Liver (tissue), 5 donors: ENCODE data around the gene PTCD3. TPM values are rescaled to one million over a fixed set of nuclear protein-coding genes. Genes with fewer than 3 reads are reported as not detected.
A peak's percentile ranks its signal among the peaks of the same experiment; 100 is the strongest.

ENCODE experiments used
- polyA plus RNA-seq, 2 donors: library from polyadenylated mRNA; stranded (reverse) in 1 of 2; unstranded in 1 of 2; fragments of 200-250 nt in 1 of 2; fragments of >200 nt in 1 of 2; fragmentation: Nextera tagmentation in 1 of 2; extraction: Ambion mirVana in 1 of 2; gene quantifications; one replicate each; pipeline versions ENCODE4 v1.2.1 to v1.2.3, GENCODE V29; 2013 to 2015
- small RNA-seq: library from RNA; depleted of rRNA; stranded (forward); fragments of <200 nt; gene quantifications from one replicate; pipeline ENCODE3, GENCODE V24; 2014
- total RNA-seq, 2 donors: library from RNA; depleted of rRNA; stranded (reverse); fragments of >200 nt; gene quantifications; one replicate each; pipeline ENCODE4 v1.2.3, GENCODE V29; 2014
- donor health status: healthy.
- donor health status: healthy.
- donor health status: healthy.

Gene PTCD3
- total and polyA plus RNA-seq, 4 donors = 25.5 to 74.6 (median 45.2) TPM

Small RNA genes within 50 kb of the gene (small RNA-seq; reads per million reads assigned to genes)
- not detected for gene RF00019
- 580 reads per million, percentile 99 among the genes with 10 or more reads in this experiment for gene SNORD94

Other genes with a start within 250 kb of the PTCD3 start
- 10 to 100 TPM in 1 of 2 donors, 1 to 10 TPM in 1; 4.5 to 17.0 TPM for gene ST3GAL5, start 217.2 kb upstream of the PTCD3 start, total RNA-seq
- 10 to 100 TPM in 1 of 2 donors, 1 to 10 TPM in 1; 6.3 to 11.7 TPM for gene ST3GAL5, start 217.2 kb upstream of the PTCD3 start, polyA plus RNA-seq
- 10 to 100 TPM in 1 of 2 donors, 1 to 10 TPM in 1; 7.5 to 12.3 TPM for gene POLR1A, start 349 bp upstream of the PTCD3 start, total RNA-seq
- 1 to 10 TPM; 3.2 to 4.7 TPM for gene POLR1A, start 349 bp upstream of the PTCD3 start, polyA plus RNA-seq
- 10 to 100 TPM; 38.3 to 48.3 TPM for gene IMMT, start 89.2 kb downstream of the PTCD3 start, total RNA-seq
- gene IMMT, start 89.2 kb downstream of the PTCD3 start, polyA plus RNA-seq = 10 to 100 TPM; 45.5 to 49.1 TPM
- 10 to 100 TPM; 19.8 to 32.3 TPM for gene MRPL35, start 93.2 kb downstream of the PTCD3 start, total RNA-seq
- 10 to 100 TPM; 33.8 to 36.9 TPM for gene MRPL35, start 93.2 kb downstream of the PTCD3 start, polyA plus RNA-seq
- gene REEP1, start 231.4 kb downstream of the PTCD3 start, total RNA-seq = 1 to 10 TPM; 1.0 to 1.7 TPM
- gene REEP1, start 231.4 kb downstream of the PTCD3 start, polyA plus RNA-seq = under 1 TPM; 0.46 to 0.78 TPM